ENCODE results near the gene WFDC6. TPM values are rescaled to one million over a fixed set of nuclear protein-coding genes. Genes with fewer than 3 reads are reported as not detected.
A peak's percentile ranks its signal among the peaks of the same experiment; 100 is the strongest.
"Not testable (repeated sequence)": the region's sequence is repeated elsewhere in the genome, so short reads cannot be mapped to it uniquely, and the experiment has no call there.

Gene WFDC6
- not detected for polyA plus RNA-seq (2013, experiment 1 of 2; ENCODE audit: insufficient read length)
- polyA plus RNA-seq (2013, experiment 2 of 2; ENCODE audit: insufficient read length) = not detected

GRCh38 chr20:45539382-45539781, at the start of gene WFDC6:
Gene WFDC6 (minus strand): TSS chr20:45539482. CDS start chr20:45539407, 75 bp downstream.
- DNase-seq = no peak

GRCh38 chr20:45588800-45589199, 49.5 kb upstream of the WFDC6 start:
- no peak for DNase-seq

- not testable (repeated sequence) for DNase-seq
Observed at GRCh38 chr20:45585986-45586385, 46.7 kb upstream of the WFDC6 start.

GRCh38 chr20:45584294-45584693, 45.0 kb upstream of the WFDC6 start:
- not testable (repeated sequence) for DNase-seq

- DNase-seq = no peak
Observed at GRCh38 chr20:45583502-45583901, 44.2 kb upstream of the WFDC6 start.

GRCh38 chr20:45581702-45582101, 42.4 kb upstream of the WFDC6 start:
- DNase-seq = no peak

GRCh38 chr20:45579184-45579583, 39.9 kb upstream of the WFDC6 start, which contains the start of gene WFDC8:
Gene WFDC8 (minus strand): TSS chr20:45579284. CDS start chr20:45579247, 37 bp downstream.
- DNase-seq = no peak

GRCh38 chr20:45578231-45578630, 38.9 kb upstream of the WFDC6 start:
- DNase-seq = no peak

GRCh38 chr20:45576995-45577394, 37.7 kb upstream of the WFDC6 start:
- DNase-seq = peak; percentile 4

- DNase-seq = no peak
Observed at GRCh38 chr20:45575931-45576330, 36.6 kb upstream of the WFDC6 start.

- not testable (repeated sequence) for DNase-seq
Observed at GRCh38 chr20:45569650-45570049, 30.4 kb upstream of the WFDC6 start.

GRCh38 chr20:45564760-45565276, 25.5 kb upstream of the WFDC6 start:
- DNase-seq = no peak

- no peak for DNase-seq
Observed at GRCh38 chr20:45555198-45555597, 15.9 kb upstream of the WFDC6 start.

GRCh38 chr20:45552456-45552855, 13.2 kb upstream of the WFDC6 start:
- no peak for DNase-seq

GRCh38 chr20:45550765-45551164, 11.5 kb upstream of the WFDC6 start:
- no peak for DNase-seq

- DNase-seq = no peak
Observed at GRCh38 chr20:45548410-45548809, 9.1 kb upstream of the WFDC6 start.

GRCh38 chr20:45547206-45547770, 8.0 kb upstream of the WFDC6 start, which contains the start of gene EPPIN:
Gene EPPIN (minus strand): TSS chr20:45547401. CDS start chr20:45547357, 44 bp downstream.
- DNase-seq = no peak

- peak; percentile 37 for DNase-seq
Observed at GRCh38 chr20:45545754-45546453, 6.6 kb upstream of the WFDC6 start.

- no peak for DNase-seq
Observed at GRCh38 chr20:45545351-45545750, 6.1 kb upstream of the WFDC6 start.

- no peak for DNase-seq
Observed at GRCh38 chr20:45538209-45538799, 978 bp downstream of the WFDC6 start.

- no peak for DNase-seq
Observed at GRCh38 chr20:45527294-45527693, 12.0 kb downstream of the WFDC6 start.

- DNase-seq = no peak
Observed at GRCh38 chr20:45523821-45524220, 15.5 kb downstream of the WFDC6 start.

- DNase-seq = no peak
Observed at GRCh38 chr20:45518282-45518681, 21.0 kb downstream of the WFDC6 start.
